HG03159 (cell line): ENCODE data around the gene TTYH1.

Source experiments
- ATAC-seq: cut with Tn5 transposase; IDR thresholded peaks from one replicate; pipeline ENCODE4 v1.9.1; 2021; ENCODE audit warnings: mild to moderate bottlenecking, moderate library complexity; ENCODE audit not compliant: unreplicated experiment

Gene TTYH1

DNA sequence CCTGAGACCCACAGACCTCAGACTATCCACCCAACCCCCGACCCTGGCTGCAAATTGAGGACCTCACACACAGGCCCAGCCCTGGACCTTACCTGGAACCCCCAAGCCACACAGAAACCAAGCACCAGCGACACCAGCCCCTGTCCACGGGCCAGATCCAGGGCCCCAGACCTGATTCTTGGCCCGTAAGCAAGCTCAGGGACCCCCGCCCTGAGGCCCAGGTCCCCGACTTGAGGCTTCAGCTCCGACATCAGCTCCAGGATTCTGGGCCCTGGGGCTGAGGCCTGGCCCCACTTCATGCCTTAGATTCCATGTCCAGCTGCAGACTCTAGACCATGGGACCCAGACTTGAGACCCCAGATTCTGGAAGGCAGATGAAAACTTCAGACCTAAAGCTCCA, 6.3 kb downstream of the TTYH1 start:
- no peak for ATAC-seq

DNA sequence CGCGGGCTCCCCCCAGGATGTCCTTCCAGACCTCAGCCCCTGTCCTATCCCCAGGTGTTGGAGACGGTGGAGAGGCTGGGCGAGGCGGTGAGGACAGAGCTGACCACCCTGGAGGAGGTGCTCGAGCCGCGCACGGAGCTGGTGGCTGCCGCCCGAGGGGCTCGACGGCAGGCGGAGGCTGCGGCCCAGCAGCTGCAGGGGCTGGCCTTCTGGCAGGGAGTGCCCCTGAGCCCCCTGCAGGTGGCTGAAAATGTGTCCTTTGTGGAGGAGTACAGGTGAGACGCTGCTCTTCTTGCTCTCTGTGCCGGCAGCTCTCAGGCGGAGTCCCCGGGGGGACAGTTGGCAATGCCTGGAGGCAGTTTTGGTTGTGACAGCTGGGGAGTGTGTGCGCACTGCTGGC, 6.9 kb downstream of the TTYH1 start:
- ATAC-seq: no peak

DNA sequence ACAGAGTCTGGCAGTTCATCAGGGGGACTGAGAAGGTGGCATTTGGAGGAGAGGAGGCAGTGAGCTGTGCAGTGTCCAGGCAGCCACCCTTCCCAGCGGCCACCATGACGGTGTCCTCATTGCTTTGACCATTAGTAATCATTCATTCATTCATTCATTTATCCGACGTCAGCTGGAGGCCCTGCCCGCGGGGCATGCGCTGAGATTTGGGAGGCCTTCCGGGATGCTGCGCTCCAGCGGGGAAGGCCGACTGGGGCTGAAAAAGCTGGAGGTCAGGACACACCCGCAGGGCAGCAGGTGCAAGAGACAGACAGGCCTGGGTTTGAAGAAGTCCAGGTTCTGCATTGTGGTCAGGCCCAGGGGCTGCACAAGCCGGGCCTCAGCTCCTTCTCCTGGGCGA, 8.9 kb downstream of the TTYH1 start:
- ATAC-seq: no peak

DNA sequence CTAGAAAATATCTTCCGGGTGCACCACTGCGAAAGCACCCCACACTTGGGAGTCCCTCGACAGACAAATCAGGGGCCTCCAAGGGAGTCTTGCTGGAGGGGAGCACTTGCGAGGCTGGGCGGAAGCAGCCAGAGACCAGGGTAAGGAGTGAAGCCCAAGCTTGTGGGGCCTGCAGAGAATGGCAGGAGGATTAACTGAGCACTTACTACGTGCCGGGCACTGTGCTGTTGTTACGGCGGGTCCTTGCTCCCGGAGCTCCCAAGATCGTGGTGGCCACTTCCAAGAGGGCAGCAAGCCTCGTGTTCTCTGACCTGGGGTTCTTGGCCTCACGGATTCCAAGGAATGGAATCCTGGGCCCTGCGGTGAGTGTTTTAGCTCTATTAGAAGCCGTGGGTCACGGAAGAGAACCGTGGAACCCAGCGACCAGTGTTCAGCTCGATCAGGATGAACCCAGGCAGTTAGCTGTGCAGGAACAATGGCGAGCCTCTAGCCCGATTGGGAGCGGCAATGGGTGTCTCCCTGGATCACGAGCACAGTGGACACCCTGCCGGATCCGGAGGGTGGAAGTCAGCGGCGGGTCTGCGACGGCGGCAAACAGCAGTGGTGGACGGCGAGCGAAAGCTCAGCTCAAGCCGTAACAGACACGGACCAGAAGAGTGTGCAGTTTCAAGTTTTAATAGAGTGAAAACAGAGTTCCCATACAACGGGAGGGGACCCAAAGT, 9.6 kb downstream of the TTYH1 start:
- ATAC-seq: no peak

DNA sequence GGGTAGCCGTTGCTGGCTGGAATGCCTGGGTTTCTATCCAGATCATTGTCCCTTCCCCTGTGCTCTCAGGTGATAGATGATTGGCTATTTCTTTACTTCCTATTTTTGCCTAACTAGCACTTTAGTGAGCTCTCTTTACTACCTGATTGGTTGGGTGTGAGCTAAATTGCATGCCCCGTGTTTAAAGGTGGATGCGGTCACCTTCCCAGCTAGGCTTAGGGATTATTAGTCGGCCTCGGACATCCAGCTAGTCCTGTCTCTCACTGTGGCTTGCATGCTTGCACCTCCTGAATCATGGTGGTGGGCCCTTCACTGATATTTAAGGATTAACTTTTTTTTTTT, 10.1 kb downstream of the TTYH1 start:
- no peak for ATAC-seq

GRCh38 chr19:54426291-54426931, 11.1 kb downstream of the TTYH1 start:
- no peak for ATAC-seq

GRCh38 chr19:54427586-54427985, 12.3 kb downstream of the TTYH1 start:
- ATAC-seq: no peak

GRCh38 chr19:54428323-54429175, 13.3 kb downstream of the TTYH1 start:
- no peak for ATAC-seq

DNA sequence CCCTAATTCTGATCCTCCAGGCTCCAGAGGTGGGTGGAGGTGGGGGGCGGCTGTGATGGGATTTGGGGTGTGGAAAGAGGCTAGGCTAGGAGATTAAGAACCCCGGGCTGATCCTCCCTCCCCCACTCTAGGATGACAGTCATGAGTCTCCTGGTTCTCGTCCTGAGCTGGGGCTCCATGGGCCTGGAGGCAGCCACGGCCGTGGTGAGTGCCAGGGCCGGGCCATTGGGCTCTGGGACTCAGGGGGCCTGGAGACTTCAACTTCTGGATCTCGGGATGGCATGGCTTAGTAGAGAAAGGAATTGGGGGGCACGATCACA, 13.9 kb downstream of the TTYH1 start:
- no peak for ATAC-seq

DNA sequence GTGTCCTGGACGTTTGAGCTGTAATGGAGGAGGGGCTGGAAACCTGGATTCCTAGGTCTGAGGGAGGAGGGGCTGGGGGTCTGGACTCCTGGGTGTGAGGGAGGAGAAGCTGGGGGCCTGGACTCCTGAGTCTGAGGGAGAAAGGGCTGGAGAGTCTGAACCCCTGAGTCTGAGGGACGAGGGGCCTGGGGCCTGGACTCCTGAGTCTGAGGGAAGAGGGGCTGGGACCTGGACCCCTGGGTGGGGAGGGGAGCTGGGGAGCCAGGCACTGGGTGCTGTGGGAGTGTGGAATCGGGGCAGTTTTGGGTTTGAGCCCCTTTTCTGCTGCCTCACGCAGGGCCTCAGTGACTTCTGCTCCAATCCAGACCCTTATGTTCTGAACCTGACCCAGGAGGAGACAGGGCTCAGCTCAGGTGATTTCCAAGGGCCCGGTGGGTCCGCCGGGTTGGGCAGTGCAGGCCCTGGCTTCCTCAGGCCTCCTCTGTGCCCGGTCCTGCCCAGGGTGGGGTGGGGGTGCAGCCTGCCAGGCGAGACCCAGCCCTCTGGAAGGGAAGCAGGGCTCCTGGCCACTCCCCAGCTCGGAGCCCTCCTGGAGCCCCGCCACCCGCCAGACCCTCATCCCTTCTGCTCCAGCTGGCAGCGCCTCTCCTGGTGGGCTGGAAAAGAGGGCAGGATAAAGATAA, 14.4 kb downstream of the TTYH1 start:
- no peak for ATAC-seq

DNA sequence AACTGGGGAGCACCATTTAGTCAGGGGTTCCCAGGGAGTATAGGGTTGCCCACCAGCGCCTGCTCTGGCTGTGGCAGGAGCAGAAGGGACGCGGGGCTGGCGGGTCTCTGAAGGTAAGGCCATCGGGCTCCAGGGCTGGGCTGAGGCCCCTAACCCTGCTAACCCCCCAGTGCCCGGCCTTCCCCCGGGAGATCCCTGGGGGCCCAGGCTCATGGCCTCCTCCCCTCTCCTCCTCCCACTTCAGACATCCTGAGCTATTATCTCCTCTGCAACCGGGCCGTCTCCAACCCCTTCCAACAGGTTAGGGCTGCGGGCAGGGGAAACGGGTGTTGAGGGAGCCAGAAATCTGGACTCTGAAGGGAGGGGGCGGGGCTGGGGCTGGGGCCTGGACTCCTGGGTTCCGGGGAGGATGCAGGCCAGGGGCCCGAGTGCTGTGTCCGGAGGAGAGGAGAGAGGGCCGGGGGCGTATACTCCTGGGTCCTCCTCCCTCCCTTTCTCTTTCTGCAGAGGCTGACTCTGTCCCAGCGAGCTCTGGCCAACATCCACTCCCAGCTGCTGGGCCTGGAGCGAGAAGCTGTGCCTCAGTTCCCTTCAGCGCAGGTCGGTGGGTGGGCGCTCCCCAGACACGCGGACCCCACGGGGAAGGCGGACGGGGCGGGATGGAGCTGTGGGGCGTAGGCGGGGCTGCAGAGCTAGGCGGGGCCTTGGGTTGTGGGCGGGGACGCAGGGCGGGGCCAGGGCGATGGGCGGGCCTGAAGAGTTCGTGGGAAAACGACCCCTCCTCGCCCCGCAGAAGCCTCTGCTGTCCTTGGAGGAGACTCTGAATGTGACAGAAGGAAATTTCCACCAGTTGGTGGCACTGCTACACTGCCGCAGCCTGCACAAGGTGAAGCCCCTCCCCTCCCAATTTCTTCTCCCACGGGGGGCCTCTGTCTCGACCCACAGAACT, 15.3 kb downstream of the TTYH1 start:
- no peak for ATAC-seq

DNA sequence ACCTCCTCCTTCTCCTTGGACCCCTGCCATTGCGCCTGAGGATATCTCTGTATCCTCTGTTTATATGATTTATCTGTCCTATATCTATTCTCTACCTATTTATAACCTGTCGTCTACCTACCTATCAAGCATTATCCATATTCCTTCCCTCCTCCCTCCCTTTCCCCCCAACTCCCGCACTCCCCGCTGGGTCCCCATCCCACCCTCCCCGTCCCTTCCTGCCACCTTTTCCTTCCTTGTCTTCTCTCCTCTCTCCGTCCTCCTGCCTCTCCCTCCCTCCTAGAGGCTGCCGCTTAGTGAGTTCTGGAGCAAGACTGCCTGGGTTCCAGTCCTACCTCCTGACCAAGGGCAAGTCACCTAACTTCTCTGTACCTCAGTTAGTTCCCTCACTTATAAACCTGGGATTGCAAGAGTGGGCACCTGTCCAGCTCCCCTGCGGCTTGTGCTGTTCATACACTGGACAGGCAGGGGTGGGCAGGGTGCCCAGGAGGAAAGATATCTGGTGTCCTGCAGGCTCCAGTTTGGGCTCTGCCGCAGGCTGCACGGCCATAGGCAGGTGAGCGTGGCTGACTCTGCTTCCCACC, 16.1 kb downstream of the TTYH1 start:
- no peak for ATAC-seq

DNA sequence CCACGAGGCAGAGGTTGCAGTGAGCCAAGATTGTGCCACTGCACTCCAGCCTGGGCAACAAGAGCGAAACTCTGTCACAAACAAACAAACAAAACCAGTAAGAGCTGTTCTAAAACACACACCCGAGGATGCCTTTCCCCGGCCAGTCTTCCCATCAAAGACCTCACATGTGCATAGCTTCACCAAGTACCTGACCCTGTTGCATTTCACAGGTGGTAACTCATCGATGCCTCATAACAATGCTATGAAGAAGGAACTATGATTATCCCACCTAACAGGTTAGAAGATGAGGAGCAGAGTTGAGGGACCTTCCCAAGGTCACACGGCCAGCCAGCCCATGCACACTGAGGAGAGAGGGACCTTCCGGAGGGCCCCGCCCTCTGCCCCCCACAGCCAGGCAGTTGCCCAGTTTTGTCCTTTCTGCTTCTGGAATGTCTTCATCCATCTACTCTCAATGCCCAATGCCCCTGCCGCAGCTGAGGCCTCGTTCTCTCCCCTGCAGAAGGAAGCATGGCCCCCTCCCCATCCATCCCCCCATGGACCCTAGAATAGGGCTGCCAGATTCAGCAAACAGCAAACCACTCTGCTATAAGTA, 17.0 kb downstream of the TTYH1 start:
- ATAC-seq: no peak

DNA sequence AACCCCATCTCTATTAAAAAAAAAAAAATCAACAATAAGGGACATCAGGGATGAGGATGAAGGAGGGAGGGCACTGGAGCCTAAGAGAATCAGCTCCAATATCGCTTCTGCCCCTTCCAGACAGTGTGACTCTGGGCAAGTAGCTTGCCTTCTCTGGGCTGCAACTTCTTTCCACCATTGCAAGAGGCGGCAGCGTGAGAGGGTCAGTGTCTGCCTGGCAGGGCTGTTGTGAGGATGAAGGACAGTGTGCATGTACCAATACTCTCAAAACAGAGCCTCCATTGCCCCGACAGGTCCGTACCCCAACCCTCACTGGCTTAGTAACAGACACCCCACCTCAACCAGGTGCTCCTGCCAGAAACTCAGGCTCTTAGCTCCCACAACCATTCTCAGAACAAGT, 18.4 kb downstream of the TTYH1 start:
- ATAC-seq: no peak

GRCh38 chr19:54434112-54434872, 19.0 kb downstream of the TTYH1 start:
- no peak for ATAC-seq

DNA sequence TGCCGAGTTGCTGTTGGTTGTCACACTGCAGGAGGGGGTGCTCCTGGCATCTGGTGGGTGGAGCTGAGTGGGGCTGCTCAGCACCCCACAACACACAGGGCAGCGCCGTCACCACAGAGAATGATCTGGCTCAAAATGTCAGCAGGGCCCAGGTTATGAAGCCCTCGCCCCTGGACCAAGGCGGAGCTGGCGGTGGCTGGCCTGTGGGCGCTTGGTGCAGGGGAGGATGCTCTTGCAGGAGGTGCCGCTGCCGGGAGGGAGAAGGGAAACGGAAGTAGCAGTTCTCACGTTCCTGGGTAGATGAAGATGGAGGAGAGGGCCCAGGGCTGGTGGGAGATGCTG, 19.6 kb downstream of the TTYH1 start:
- no peak for ATAC-seq

GRCh38 chr19:54435551-54436016, 20.3 kb downstream of the TTYH1 start:
- ATAC-seq: no peak

DNA sequence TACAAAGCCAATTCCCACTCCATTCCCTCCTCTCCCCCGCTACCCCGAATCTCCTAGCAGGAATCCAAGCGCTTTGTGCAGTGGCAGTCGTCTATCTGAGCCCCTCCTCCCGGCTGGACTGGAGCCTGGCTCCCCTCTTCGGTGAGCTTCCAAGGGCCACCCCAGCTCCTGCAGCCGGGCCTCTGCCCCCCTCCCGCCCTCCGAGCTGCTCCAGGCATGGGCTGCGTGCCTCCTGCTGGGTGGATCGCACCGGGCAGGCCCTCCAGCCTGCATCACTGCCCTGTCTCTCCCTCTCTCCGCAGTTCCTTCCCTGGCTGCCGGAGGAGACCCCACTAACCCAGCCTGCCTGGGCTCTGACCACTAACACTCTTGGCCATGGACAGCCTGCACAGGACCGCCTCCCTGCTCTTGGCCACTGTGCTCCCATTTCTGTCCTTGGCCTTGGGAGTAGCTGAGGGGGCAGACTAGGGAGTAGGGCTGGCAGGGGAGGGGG, 20.8 kb downstream of the TTYH1 start:
- no peak for ATAC-seq
